IMR-90 (cell line): Measurements from ENCODE around the gene SURF6. TPM values are rescaled to one million over a fixed set of nuclear protein-coding genes. Genes with fewer than 3 reads are reported as not detected.

Source experiments
- ATAC-seq: fragments of 200-7000 bp; cut with Tn5 transposase; 2 replicates; pipeline ENCODE4 v1.9.1; 2020; ENCODE audit warnings: low read depth, mild to moderate bottlenecking, moderate library complexity
- BruUV-seq: library from RNA; stranded (reverse); fragments of 400-500 nt; replicated peaks from 2 replicates; lab custom pipeline; 2021; lab: Mats Ljungman, UMichigan
- CTCF ChIA-PET: fragments of 300-600 bp; formaldehyde crosslinking; extraction: SDS; loops from one replicate; lab custom pipeline; 2021; ENCODE audit warnings: antibody characterized with exemption; lab: Yijun Ruan, JAX
- POLR2A ChIA-PET: fragments of 300-600 bp; sonication (Branson Sonifier 250); formaldehyde crosslinking; loops from one replicate; lab custom pipeline; 2022; ENCODE audit warnings: antibody characterized with exemption; ENCODE audit not compliant: unreplicated experiment; lab: Charles Lee
- DNase-seq: peaks from one replicate; pipeline ENCODE4 v3.0.0; 2013
- H2AFZ ChIP-seq: replicated peaks from 2 replicates; pipeline ENCODE3; 2013; ENCODE audit warnings: low read length, mild to moderate bottlenecking; ENCODE audit not compliant: poor library complexity
- H2AK5ac ChIP-seq: 2 replicates; pipeline ENCODE4 v1.6.1; 2013; ENCODE audit warnings: low read depth, low read length, inconsistent platforms
- H2AK9ac ChIP-seq: replicated peaks from 2 replicates; pipeline ENCODE3; 2013; ENCODE audit warnings: mild to moderate bottlenecking, low read depth, low read length, moderate library complexity; ENCODE audit not compliant: poor library complexity
- H2BK120ac ChIP-seq: 2 replicates; pipeline ENCODE4 v1.6.1; 2013; ENCODE audit warnings: low read depth, low read length, inconsistent platforms
- H2BK15ac ChIP-seq: 3 replicates; pipeline ENCODE4 v1.6.1; 2013; ENCODE audit warnings: low read depth, low read length, inconsistent platforms
- H2BK20ac ChIP-seq: 2 replicates; pipeline ENCODE4 v1.6.1; 2013; ENCODE audit warnings: low read depth, mild to moderate bottlenecking, inconsistent platforms, low read length, moderate library complexity
- H2BK5ac ChIP-seq: 2 replicates; pipeline ENCODE4 v1.6.1; 2013; ENCODE audit warnings: mild to moderate bottlenecking, low read depth, low read length, inconsistent platforms; ENCODE audit not compliant: poor library complexity, severe bottlenecking
- H3K14ac ChIP-seq: replicated peaks from 2 replicates; pipeline ENCODE4 v1.6.1; 2013; ENCODE audit warnings: low read depth, low read length, inconsistent platforms
- H3K18ac ChIP-seq: 2 replicates; pipeline ENCODE4 v1.6.1; 2013; ENCODE audit warnings: low read depth, low read length, control low read depth
- H3K23ac ChIP-seq: 2 replicates; pipeline ENCODE4 v1.6.1; 2013; ENCODE audit warnings: low read depth, low read length, inconsistent platforms
- H3K27ac ChIP-seq: 2 replicates; pipeline ENCODE4 v1.5.1; 2013; ENCODE audit warnings: mild to moderate bottlenecking, control low read depth, low read length; ENCODE audit not compliant: insufficient read depth
- H3K27me3 ChIP-seq: 2 replicates; pipeline ENCODE4 v1.6.1; 2013; ENCODE audit warnings: low read length; ENCODE audit not compliant: control insufficient read depth, insufficient read depth
- H3K36me3 ChIP-seq: 2 replicates; pipeline ENCODE4 v1.6.1; 2013; ENCODE audit warnings: low read length, mixed read lengths; ENCODE audit not compliant: control insufficient read depth, insufficient read depth
- H3K4ac ChIP-seq: 2 replicates; pipeline ENCODE4 v1.6.1; 2013; ENCODE audit warnings: low read depth, low read length, inconsistent platforms
- H3K4me1 ChIP-seq: 2 replicates; pipeline ENCODE4 v1.6.1; 2013; ENCODE audit warnings: low read length, mixed read lengths; ENCODE audit not compliant: control insufficient read depth, insufficient read depth
- H3K4me2 ChIP-seq: 2 replicates; pipeline ENCODE4 v1.6.1; 2013; ENCODE audit warnings: low read depth, mild to moderate bottlenecking, control low read depth, low read length, moderate library complexity
- H3K4me3 ChIP-seq: 2 replicates; pipeline ENCODE4 v1.5.1; 2013; ENCODE audit warnings: low read depth, mild to moderate bottlenecking, control low read depth, low read length, moderate library complexity; ENCODE audit not compliant: insufficient read depth
- H3K56ac ChIP-seq: 2 replicates; pipeline ENCODE4 v1.6.1; 2013; ENCODE audit warnings: low read length, inconsistent platforms; ENCODE audit not compliant: insufficient read depth; ENCODE audit errors: extremely low read depth
- H3K79me1 ChIP-seq, 2 experiments: 2 replicates each; pipeline ENCODE4 v1.6.1; 2013; ENCODE audit warnings: low read length in 2 of 2, inconsistent platforms in 1 of 2, low read depth in 1 of 2
- H3K9ac ChIP-seq: 2 replicates; pipeline ENCODE4 v1.6.1; 2013; ENCODE audit warnings: low read depth, low read length, control low read depth
- H3K9me1 ChIP-seq: 2 replicates; pipeline ENCODE4 v1.6.1; 2013; ENCODE audit warnings: low read length, inconsistent platforms; ENCODE audit not compliant: insufficient read depth
- H3K9me3 ChIP-seq: 2 replicates; pipeline ENCODE4 v1.6.1; 2013; ENCODE audit warnings: low read length; ENCODE audit not compliant: control insufficient read depth, insufficient read depth
- H4K20me1 ChIP-seq: 2 replicates; pipeline ENCODE4 v1.6.1; 2013; ENCODE audit warnings: low read length, inconsistent platforms; ENCODE audit not compliant: insufficient read depth
- H4K5ac ChIP-seq: 2 replicates; pipeline ENCODE4 v1.6.1; 2013; ENCODE audit warnings: mild to moderate bottlenecking, low read depth, low read length, control low read depth
- H4K8ac ChIP-seq, 2 experiments: 2 replicates each; pipeline ENCODE4 v1.6.1; 2013; ENCODE audit warnings: low read depth in 2 of 2, low read length in 2 of 2, control low read depth in 1 of 2, inconsistent platforms in 1 of 2
- H4K91ac ChIP-seq: 2 replicates; pipeline ENCODE4 v1.6.1; 2013; ENCODE audit warnings: low read depth, low read length, inconsistent platforms; ENCODE audit not compliant: insufficient read depth
- CEBPB ChIP-seq: IDR thresholded peaks from 2 replicates; pipeline ENCODE4 v1.6.1; 2012; ENCODE audit warnings: low read depth, low read length, improper control_type of control experiment
- MXI1 ChIP-seq: IDR thresholded peaks from 2 replicates; pipeline ENCODE4 v1.6.1; 2012; ENCODE audit warnings: low read depth, mild to moderate bottlenecking, low read length, moderate library complexity, borderline replicate concordance
- POLR2A ChIP-seq: IDR thresholded peaks from 2 replicates; pipeline ENCODE4 v1.6.1; 2012; ENCODE audit warnings: mild to moderate bottlenecking, low read depth, low read length
- RFX5 ChIP-seq: IDR thresholded peaks from 2 replicates; pipeline ENCODE4 v1.8.0; 2012; ENCODE audit warnings: low read depth, mild to moderate bottlenecking, low read length, moderate library complexity
- WGBS, 2 experiments: methylation state at CpG; one replicate each; pipeline versions ENCODE4 v1.1.5 to v1.1.7; 2013; ENCODE audit warnings: missing lambda C conversion rate in 2 of 2; ENCODE audit not compliant: insufficient read length in 1 of 2; ENCODE audit errors: extremely low coverage in 2 of 2; 5-methylcytosine and 5-hydroxymethylcytosine counted together
- dilution Hi-C: fragments of 300-500 bp; cut with HindIII; formaldehyde crosslinking; loops from one replicate; pipeline ENCODE4 v1.14.3; 2018; ENCODE audit warnings: low sequenced_read_pairs; ENCODE audit not compliant: unreplicated experiment
- in situ Hi-C: fragments of 300-500 bp; cut with MboI; formaldehyde crosslinking; loops from 3 replicates; pipeline ENCODE4 v1.14.3; 2019; ENCODE audit warnings: low sequenced_read_pairs, inconsistent platforms, mixed read lengths
- intact Hi-C: fragments of 100-400 bp; cut with micrococcal nuclease; formaldehyde crosslinking; loops from 2 replicates; pipeline ENCODE4 v1.10.0; 2022
- polyA plus RNA-seq, 3 experiments: library from polyadenylated mRNA; depleted of rRNA; stranded (reverse); fragments of >200 nt; gene quantifications; 2 replicates each; pipeline ENCODE4 v1.2.3, GENCODE V29; 2012; ENCODE audit warnings: low replicate concordance in 1 of 3
- total RNA-seq: library from RNA; depleted of rRNA; stranded (reverse); fragments of >200 nt; gene quantifications from 2 replicates; pipeline ENCODE4 v1.2.3, GENCODE V29; 2012
- TF ChIP-seq, protein P1 (sequence below): fragments of 150-350 bp; IDR thresholded peaks from 2 replicates; pipeline ENCODE4 v1.6.1; 2016; ENCODE audit warnings: low read depth, mild to moderate bottlenecking, low read length, moderate library complexity, borderline replicate concordance
- TF ChIP-seq, protein P2 (sequence below): fragments of 150-350 bp; IDR thresholded peaks from 2 replicates; pipeline ENCODE4 v1.6.1; 2017; ENCODE audit warnings: mild to moderate bottlenecking, antibody characterized with exemption, low read length, low read depth

SURF6 gene
- total and polyA plus RNA-seq, 2 of the 4 experiments (the other 2 are of a cell fraction), result 6.1 to 12.8 TPM

DNA sequence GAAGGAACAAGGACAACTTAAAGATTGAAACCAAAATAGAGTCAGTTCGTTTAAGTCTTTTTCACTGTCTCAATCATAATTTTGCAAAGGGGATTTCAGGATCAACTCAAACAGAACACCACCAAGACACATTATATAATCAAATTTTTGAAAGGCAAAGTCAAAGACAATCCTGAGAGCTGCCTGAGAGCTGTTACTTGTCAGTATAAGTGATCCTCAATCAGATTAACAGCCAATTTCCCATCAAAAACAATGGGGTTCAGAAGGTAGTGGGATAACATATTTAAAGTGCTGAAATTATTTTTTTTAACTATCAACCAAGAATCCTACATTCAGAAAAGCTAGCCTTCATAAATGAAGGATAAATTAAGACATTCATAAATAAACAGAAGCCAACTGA lies 41.7 kb downstream of the SURF6 start:
- no peaks in the 10 kb centered on the region for H3K4me1 ChIP-seq
- H3K18ac ChIP-seq, result no peak overlapping the region
- H3K9me1 ChIP-seq, result no peaks in the 10 kb centered on the region
- H3K9me3 ChIP-seq, result peaks cover 3% of the 10 kb centered on the region
- no peak overlapping the region for H3K56ac ChIP-seq
- BruUV-seq, result no TSS peak
- in situ Hi-C loops, result no loop called here
- H2BK20ac ChIP-seq, result no peak overlapping the region
- H4K91ac ChIP-seq, result no peak overlapping the region
- H3K27me3 ChIP-seq, result peaks cover 4% of the 10 kb centered on the region
- no peak for ATAC-seq
- no peak overlapping the region for H2BK15ac ChIP-seq
- no peak overlapping the region for H4K5ac ChIP-seq
- ChIA-PET POLR2A (no interaction called here), CTCF (no interaction called here)
- H4K8ac ChIP-seq, result no peak overlapping the region
- no peaks in the 10 kb centered on the region for H3K79me1 ChIP-seq
- no peak overlapping the region for H3K14ac ChIP-seq
- H2BK5ac ChIP-seq, result no peak overlapping the region
- H2BK120ac ChIP-seq, result no peak overlapping the region
- no peak overlapping the region for H3K4ac ChIP-seq
- no peak overlapping the region for H2AK9ac ChIP-seq
- intact Hi-C loops, result no loop called here
- no peak overlapping the region for H2AK5ac ChIP-seq
- dilution Hi-C loops, result no loop called here
- H3K27ac ChIP-seq, result no peak overlapping the region
- H3K23ac ChIP-seq, result no peak overlapping the region
- no peak overlapping the region for H3K9ac ChIP-seq
- H2AFZ ChIP-seq, result no peak overlapping the region
- DNase-seq, result no peak
- no CpG with 5 or more reads among the region's 1 CpG for WGBS, 2 experiments
- no peaks in the 10 kb centered on the region for H4K20me1 ChIP-seq
- TF ChIP-seq, protein P1, sequence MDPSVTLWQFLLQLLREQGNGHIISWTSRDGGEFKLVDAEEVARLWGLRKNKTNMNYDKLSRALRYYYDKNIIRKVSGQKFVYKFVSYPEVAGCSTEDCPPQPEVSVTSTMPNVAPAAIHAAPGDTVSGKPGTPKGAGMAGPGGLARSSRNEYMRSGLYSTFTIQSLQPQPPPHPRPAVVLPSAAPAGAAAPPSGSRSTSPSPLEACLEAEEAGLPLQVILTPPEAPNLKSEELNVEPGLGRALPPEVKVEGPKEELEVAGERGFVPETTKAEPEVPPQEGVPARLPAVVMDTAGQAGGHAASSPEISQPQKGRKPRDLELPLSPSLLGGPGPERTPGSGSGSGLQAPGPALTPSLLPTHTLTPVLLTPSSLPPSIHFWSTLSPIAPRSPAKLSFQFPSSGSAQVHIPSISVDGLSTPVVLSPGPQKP, result no peak
- no peak for TF ChIP-seq RFX5
- TF ChIP-seq, protein P2, sequence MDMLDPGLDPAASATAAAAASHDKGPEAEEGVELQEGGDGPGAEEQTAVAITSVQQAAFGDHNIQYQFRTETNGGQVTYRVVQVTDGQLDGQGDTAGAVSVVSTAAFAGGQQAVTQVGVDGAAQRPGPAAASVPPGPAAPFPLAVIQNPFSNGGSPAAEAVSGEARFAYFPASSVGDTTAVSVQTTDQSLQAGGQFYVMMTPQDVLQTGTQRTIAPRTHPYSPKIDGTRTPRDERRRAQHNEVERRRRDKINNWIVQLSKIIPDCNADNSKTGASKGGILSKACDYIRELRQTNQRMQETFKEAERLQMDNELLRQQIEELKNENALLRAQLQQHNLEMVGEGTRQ, result no peak
- TF ChIP-seq MXI1, result no peak
- no peak for TF ChIP-seq CEBPB
- no peak for TF ChIP-seq POLR2A
- H3K36me3 ChIP-seq, result no peaks in the 10 kb centered on the region
- H3K4me2 ChIP-seq, result no peak overlapping the region
- H3K4me3 ChIP-seq, result no peak overlapping the region
